Endodermal cell (in vitro differentiated cells): ENCODE data around the gene GGNBP2. TPM values are rescaled to one million over a fixed set of nuclear protein-coding genes. Genes with fewer than 3 reads are reported as not detected.

Experiments used
- DNase-seq: peaks from one replicate; pipeline ENCODE4 v3.0.0-alpha.2; 2017
- H3K27ac ChIP-seq: 2 replicates; pipeline ENCODE4 v1.5.1; 2013; ENCODE audit warnings: mild to moderate bottlenecking, low read depth, low read length, moderate library complexity
- H3K27me3 ChIP-seq: 2 replicates; pipeline ENCODE4 v1.6.1; 2013; ENCODE audit warnings: mild to moderate bottlenecking, low read length, moderate library complexity; ENCODE audit not compliant: insufficient read depth, control insufficient read depth, poor library complexity, severe bottlenecking
- H3K36me3 ChIP-seq: 2 replicates; pipeline ENCODE4 v1.7.0; 2013; ENCODE audit warnings: mild to moderate bottlenecking, low read length, moderate library complexity; ENCODE audit not compliant: control insufficient read depth, insufficient read depth
- H3K4me1 ChIP-seq: one replicate; pipeline ENCODE4 v1.7.0; 2013; ENCODE audit warnings: low read length; ENCODE audit not compliant: control insufficient read depth, insufficient read depth
- H3K4me3 ChIP-seq: 2 replicates; pipeline ENCODE4 v1.5.1; 2013; ENCODE audit warnings: mild to moderate bottlenecking, low read length, moderate library complexity
- H3K9ac ChIP-seq: 2 replicates; pipeline ENCODE4 v1.6.1; 2013; ENCODE audit warnings: mild to moderate bottlenecking, low read length, moderate library complexity; ENCODE audit not compliant: poor library complexity, severe bottlenecking; ENCODE audit errors: extremely low read depth
- H3K9me3 ChIP-seq: 2 replicates; pipeline ENCODE4 v1.6.1; 2013; ENCODE audit warnings: mild to moderate bottlenecking, low read length, moderate library complexity; ENCODE audit not compliant: control insufficient read depth
- H3K27ac Mint-ChIP-seq: 2 replicates; pipeline ENCODE4 v1.8.0; 2020; ENCODE audit warnings: mixed read lengths
- H3K27me3 Mint-ChIP-seq: 2 replicates; pipeline ENCODE4 v1.8.0; 2021; ENCODE audit warnings: mild to moderate bottlenecking, mixed read lengths; ENCODE audit not compliant: insufficient read depth
- H3K36me3 Mint-ChIP-seq: 2 replicates; pipeline ENCODE4 v1.8.0; 2020; ENCODE audit warnings: low read depth, mixed read lengths
- H3K4me1 Mint-ChIP-seq: 2 replicates; pipeline ENCODE4 v1.8.0; 2020; ENCODE audit warnings: mixed read lengths
- H3K4me3 Mint-ChIP-seq: 2 replicates; pipeline ENCODE4 v1.8.0; 2020; ENCODE audit warnings: mild to moderate bottlenecking, moderate library complexity, mixed read lengths
- H3K9me3 Mint-ChIP-seq: 2 replicates; pipeline ENCODE4 v1.8.0; 2020; ENCODE audit warnings: mild to moderate bottlenecking, mixed read lengths
- CTCF ChIP-seq: fragments of 200-600 bp; sonication (generic); conservative IDR thresholded peaks from 2 replicates; pipeline ENCODE4 v1.5.0; 2021; ENCODE audit warnings: antibody characterized with exemption, mild to moderate bottlenecking
- WGBS, 2 experiments: methylation state at CpG; one replicate each; pipeline versions ENCODE4 v1.1.5 to v1.1.7; 2013; ENCODE audit warnings: missing lambda C conversion rate in 2 of 2, mixed read lengths in 1 of 2; ENCODE audit not compliant: insufficient coverage in 1 of 2, insufficient read length in 1 of 2; 5-methylcytosine and 5-hydroxymethylcytosine counted together
- total RNA-seq, 2 donors: library from RNA; stranded (reverse); fragmentation: NEBNext Ultra II Directional in 1 of 2; extraction: Animal tissue kit (Norgen Biotek cat#: 25700) in 1 of 2; gene quantifications; 2 replicates in 1 of 2; 3 replicates in 1 of 2; pipeline ENCODE4 v1.2.1, GENCODE V29; 2021

GGNBP2 gene
- total RNA-seq, 2 donors from 2014 or later, result 56.8 to 61.6 TPM

- no peak overlapping the region for H3K4me3 Mint-ChIP-seq
- no peak for DNase-seq
Observed at GRCh38 chr17:36598951-36599401, 54.3 kb downstream of the GGNBP2 start.

GRCh38 chr17:36599546-36600250 lies 55.0 kb downstream of the GGNBP2 start:
- 91 to 95% methylated on average over 7 to 11 of the region's 11 CpGs for WGBS, 2 experiments
- Mint-ChIP-seq H3K27ac (no peak overlapping the region), H3K27me3 (no peaks in the 10 kb centered on the region), H3K4me1 (peaks cover 21% of the 10 kb centered on the region), H3K9me3 (no peaks in the 10 kb centered on the region), H3K36me3 (peaks cover 25% of the 10 kb centered on the region), H3K4me3 (no peak overlapping the region)
- no peak overlapping the region for H3K4me3 ChIP-seq
- no peak overlapping the region for H3K27ac ChIP-seq
- peak; percentile 42 for DNase-seq
- H3K9ac ChIP-seq, result no peak overlapping the region
- H3K27me3 ChIP-seq, result no peaks in the 10 kb centered on the region
- no peaks in the 10 kb centered on the region for H3K9me3 ChIP-seq
- peaks cover 40% of the 10 kb centered on the region for H3K36me3 ChIP-seq
- TF ChIP-seq CTCF, result no peak
- peaks cover 6% of the 10 kb centered on the region for H3K4me1 ChIP-seq

More at GRCh38 chr17:36598951-36599401, 54.3 kb downstream of the GGNBP2 start:
- 94 to 95% methylated on average over 9 to 13 of the region's 13 CpGs for WGBS, 2 experiments
- H3K27me3 ChIP-seq, result no peaks in the 10 kb centered on the region
- no peak for TF ChIP-seq CTCF
- H3K27me3 Mint-ChIP-seq, result no peaks in the 10 kb centered on the region
- H3K27ac ChIP-seq, result no peak overlapping the region
- no peak overlapping the region for H3K27ac Mint-ChIP-seq
- H3K36me3 ChIP-seq, result peaks cover 44% of the 10 kb centered on the region
- H3K36me3 Mint-ChIP-seq, result peaks cover 26% of the 10 kb centered on the region
- no peak overlapping the region for H3K4me3 ChIP-seq
- no peaks in the 10 kb centered on the region for H3K9me3 ChIP-seq
- H3K9ac ChIP-seq, result no peak overlapping the region
- H3K4me1 ChIP-seq, result peaks cover 6% of the 10 kb centered on the region
- H3K9me3 Mint-ChIP-seq, result no peaks in the 10 kb centered on the region
- H3K4me1 Mint-ChIP-seq, result peaks cover 18% of the 10 kb centered on the region

- Histone ChIP-seq H3K4me1 (peaks cover 6% of the 10 kb centered on the region), H3K4me3 (peak overlapping the region; percentile 93), H3K27ac (no peak overlapping the region), H3K9me3 (no peaks in the 10 kb centered on the region), H3K27me3 (no peaks in the 10 kb centered on the region), H3K9ac (peak overlapping the region; percentile 78), H3K36me3 (peaks cover 36% of the 10 kb centered on the region)
- 76 to 100% methylated on average over 1 to 3 of the region's 3 CpGs for WGBS, 2 experiments
- Mint-ChIP-seq H3K9me3 (no peaks in the 10 kb centered on the region), H3K27me3 (no peaks in the 10 kb centered on the region), H3K4me3 (peak overlapping the region; percentile 80), H3K27ac (peak overlapping the region; percentile 92), H3K4me1 (peaks cover 21% of the 10 kb centered on the region), H3K36me3 (peaks cover 23% of the 10 kb centered on the region)
- TF ChIP-seq CTCF, result no peak
- DNase-seq, result peak; percentile 56
Observed at GRCh38 chr17:36600465-36600864, 55.7 kb downstream of the GGNBP2 start.
